ENCODE results near the gene ABCC1.

Gene ABCC1

GRCh38 chr16:16163109-16163508 lies 213.7 kb downstream of the ABCC1 start:
- H4K91ac ChIP-seq (ENCODE audit: low read depth, low read length) = no peak overlapping the region
- no peak overlapping the region for H3K18ac ChIP-seq (ENCODE audit: low read length)
- H3K23ac ChIP-seq (ENCODE audit: low read length) = no peak overlapping the region
- H4K12ac ChIP-seq (ENCODE audit: low read depth, low read length) = no peak overlapping the region
- no peaks in the 10 kb centered on the region for H3K4me1 ChIP-seq (ENCODE audit: control insufficient read depth in 1 of 2, insufficient read depth in 2 of 2, low read length in 2 of 2)
- no peak overlapping the region for H2AFZ ChIP-seq (ENCODE audit: insufficient read depth, low read length, poor library complexity)
- no peaks in the 10 kb centered on the region for H3K27me3 ChIP-seq (ENCODE audit: insufficient read depth, low read length)
- H3K4ac ChIP-seq (ENCODE audit: low read depth, low read length) = no peak overlapping the region
- H2BK120ac ChIP-seq (ENCODE audit: insufficient read depth, low read length, poor library complexity) = no peak overlapping the region
- no peak overlapping the region for H3K27ac ChIP-seq (ENCODE audit: low read depth, low read length)
- WGBS (ENCODE audit: extremely low coverage, insufficient coverage, insufficient read length) = no CpG with 5 or more reads among the region's 4 CpGs
- H3K36me3 ChIP-seq (ENCODE audit: control insufficient read depth in 1 of 2, insufficient read depth in 2 of 2, low read length in 2 of 2) = no peaks in the 10 kb centered on the region
- DNase-seq = no peak
- H2BK5ac ChIP-seq (ENCODE audit: low read depth, low read length, poor library complexity) = no peak overlapping the region
- no peak overlapping the region for H2AK5ac ChIP-seq (ENCODE audit: low read length)
- H3K79me2 ChIP-seq (ENCODE audit: control insufficient read depth, insufficient read depth, low read length, poor library complexity) = no peaks in the 10 kb centered on the region
- H3K14ac ChIP-seq (ENCODE audit: low read length) = no peak overlapping the region
- no peak overlapping the region for H3K9ac ChIP-seq (ENCODE audit: low read length)
- H2BK12ac ChIP-seq (ENCODE audit: low read length) = no peak overlapping the region
- no peaks in the 10 kb centered on the region for H3K79me1 ChIP-seq (ENCODE audit: low read length)
- H3K9me3 ChIP-seq (ENCODE audit: insufficient read depth, low read depth, low read length) = peaks cover 17% of the 10 kb centered on the region
- H4K8ac ChIP-seq (ENCODE audit: low read depth, low read length) = no peak overlapping the region
- no peak overlapping the region for H3K4me2 ChIP-seq (ENCODE audit: low read length)
- H3K4me3 ChIP-seq (ENCODE audit: low read depth, low read length) = no peak overlapping the region

GRCh38 chr16:16163571-16163970 lies 214.2 kb downstream of the ABCC1 start:
- Histone ChIP-seq H3K79me1 (ENCODE audit: low read length) (no peaks in the 10 kb centered on the region), H3K4ac (ENCODE audit: low read depth, low read length) (no peak overlapping the region), H3K23ac (ENCODE audit: low read length) (no peak overlapping the region), H3K18ac (ENCODE audit: low read length) (no peak overlapping the region), H4K8ac (ENCODE audit: low read depth, low read length) (no peak overlapping the region), H2BK5ac (ENCODE audit: low read depth, low read length, poor library complexity) (no peak overlapping the region), H4K12ac (ENCODE audit: low read depth, low read length) (no peak overlapping the region), H3K4me2 (ENCODE audit: low read length) (no peak overlapping the region), H2AK5ac (ENCODE audit: low read length) (no peak overlapping the region), H3K4me1 (ENCODE audit: control insufficient read depth in 1 of 2, insufficient read depth in 2 of 2, low read length in 2 of 2) (no peaks in the 10 kb centered on the region), H3K9ac (ENCODE audit: low read length) (no peak overlapping the region), H3K27me3 (ENCODE audit: insufficient read depth, low read length) (no peaks in the 10 kb centered on the region), H3K27ac (ENCODE audit: low read depth, low read length) (no peak overlapping the region), H2AFZ (ENCODE audit: insufficient read depth, low read length, poor library complexity) (no peak overlapping the region), H3K4me3 (ENCODE audit: low read depth, low read length) (no peak overlapping the region), H4K91ac (ENCODE audit: low read depth, low read length) (no peak overlapping the region), H2BK12ac (ENCODE audit: low read length) (no peak overlapping the region), H3K14ac (ENCODE audit: low read length) (no peak overlapping the region), H3K79me2 (ENCODE audit: control insufficient read depth, insufficient read depth, low read length, poor library complexity) (no peaks in the 10 kb centered on the region), H2BK120ac (ENCODE audit: insufficient read depth, low read length, poor library complexity) (no peak overlapping the region), H3K9me3 (ENCODE audit: insufficient read depth, low read depth, low read length) (peaks cover 17% of the 10 kb centered on the region), H3K36me3 (ENCODE audit: control insufficient read depth in 1 of 2, insufficient read depth in 2 of 2, low read length in 2 of 2) (no peaks in the 10 kb centered on the region)
- no peak for DNase-seq
- WGBS (ENCODE audit: extremely low coverage, insufficient coverage, insufficient read length) = no CpG with 5 or more reads among the region's 5 CpGs

GRCh38 chr16:16164243-16164642 lies 214.8 kb downstream of the ABCC1 start:
- Histone ChIP-seq H2AFZ (ENCODE audit: insufficient read depth, low read length, poor library complexity) (no peak overlapping the region), H2BK5ac (ENCODE audit: low read depth, low read length, poor library complexity) (no peak overlapping the region), H4K12ac (ENCODE audit: low read depth, low read length) (no peak overlapping the region), H2BK120ac (ENCODE audit: insufficient read depth, low read length, poor library complexity) (no peak overlapping the region), H4K8ac (ENCODE audit: low read depth, low read length) (no peak overlapping the region), H3K79me2 (ENCODE audit: control insufficient read depth, insufficient read depth, low read length, poor library complexity) (no peaks in the 10 kb centered on the region), H3K9me3 (ENCODE audit: insufficient read depth, low read depth, low read length) (peaks cover 14% of the 10 kb centered on the region), H2AK5ac (ENCODE audit: low read length) (no peak overlapping the region), H4K91ac (ENCODE audit: low read depth, low read length) (no peak overlapping the region), H3K4me2 (ENCODE audit: low read length) (no peak overlapping the region), H3K36me3 (ENCODE audit: control insufficient read depth in 1 of 2, insufficient read depth in 2 of 2, low read length in 2 of 2) (no peaks in the 10 kb centered on the region), H2BK12ac (ENCODE audit: low read length) (no peak overlapping the region), H3K4me3 (ENCODE audit: low read depth, low read length) (no peak overlapping the region), H3K4me1 (ENCODE audit: control insufficient read depth in 1 of 2, insufficient read depth in 2 of 2, low read length in 2 of 2) (no peaks in the 10 kb centered on the region), H3K27me3 (ENCODE audit: insufficient read depth, low read length) (no peaks in the 10 kb centered on the region), H3K9ac (ENCODE audit: low read length) (no peak overlapping the region), H3K4ac (ENCODE audit: low read depth, low read length) (no peak overlapping the region), H3K79me1 (ENCODE audit: low read length) (no peaks in the 10 kb centered on the region), H3K14ac (ENCODE audit: low read length) (no peak overlapping the region), H3K27ac (ENCODE audit: low read depth, low read length) (no peak overlapping the region), H3K23ac (ENCODE audit: low read length) (no peak overlapping the region), H3K18ac (ENCODE audit: low read length) (no peak overlapping the region)
- WGBS (ENCODE audit: extremely low coverage, insufficient coverage, insufficient read length) = no CpG with 5 or more reads among the region's 3 CpGs
- DNase-seq = no peak

- H3K27ac ChIP-seq (ENCODE audit: low read depth, low read length) = no peak overlapping the region
- H3K14ac ChIP-seq (ENCODE audit: low read length) = no peak overlapping the region
- no peaks in the 10 kb centered on the region for H3K79me1 ChIP-seq (ENCODE audit: low read length)
- H3K4ac ChIP-seq (ENCODE audit: low read depth, low read length) = no peak overlapping the region
- WGBS (ENCODE audit: extremely low coverage, insufficient coverage, insufficient read length) = no CpG with 5 or more reads among the region's 7 CpGs
- no peak overlapping the region for H3K9ac ChIP-seq (ENCODE audit: low read length)
- no peak overlapping the region for H2BK120ac ChIP-seq (ENCODE audit: insufficient read depth, low read length, poor library complexity)
- H3K79me2 ChIP-seq (ENCODE audit: control insufficient read depth, insufficient read depth, low read length, poor library complexity) = no peaks in the 10 kb centered on the region
- H2AK5ac ChIP-seq (ENCODE audit: low read length) = no peak overlapping the region
- no peaks in the 10 kb centered on the region for H3K27me3 ChIP-seq (ENCODE audit: insufficient read depth, low read length)
- H3K23ac ChIP-seq (ENCODE audit: low read length) = no peak overlapping the region
- no peak overlapping the region for H4K8ac ChIP-seq (ENCODE audit: low read depth, low read length)
- H4K91ac ChIP-seq (ENCODE audit: low read depth, low read length) = no peak overlapping the region
- no peak for DNase-seq
- no peak overlapping the region for H3K18ac ChIP-seq (ENCODE audit: low read length)
- no peak overlapping the region for H2BK12ac ChIP-seq (ENCODE audit: low read length)
- H2BK5ac ChIP-seq (ENCODE audit: low read depth, low read length, poor library complexity) = no peak overlapping the region
- H3K4me1 ChIP-seq (ENCODE audit: control insufficient read depth in 1 of 2, insufficient read depth in 2 of 2, low read length in 2 of 2) = no peaks in the 10 kb centered on the region
- H3K4me3 ChIP-seq (ENCODE audit: low read depth, low read length) = no peak overlapping the region
- H3K36me3 ChIP-seq (ENCODE audit: control insufficient read depth in 1 of 2, insufficient read depth in 2 of 2, low read length in 2 of 2) = no peaks in the 10 kb centered on the region
- H3K4me2 ChIP-seq (ENCODE audit: low read length) = no peak overlapping the region
- H3K9me3 ChIP-seq (ENCODE audit: insufficient read depth, low read depth, low read length) = peaks cover 5% of the 10 kb centered on the region
- no peak overlapping the region for H2AFZ ChIP-seq (ENCODE audit: insufficient read depth, low read length, poor library complexity)
- no peak overlapping the region for H4K12ac ChIP-seq (ENCODE audit: low read depth, low read length)
These were observed 216.7 kb downstream of the ABCC1 start for GRCh38 chr16:16166085-16166484.

Measured in trophoblast cell (in vitro differentiated cells and primary cell).